Endothelial cell of umbilical vein (primary cell): ENCODE measurements around the gene RADIL.

ENCODE experiments used
- EZH2 ChIP-seq: IDR thresholded peaks from 2 replicates; pipeline ENCODE4 v1.6.1; 2012; ENCODE audit warnings: borderline replicate concordance, low read depth, mild to moderate bottlenecking, moderate library complexity, low read length, inconsistent platforms; ENCODE audit not compliant: severe bottlenecking
- FOS ChIP-seq: IDR thresholded peaks from 2 replicates; pipeline ENCODE4 v1.6.1; 2011; ENCODE audit warnings: mild to moderate bottlenecking, low read length, moderate library complexity, borderline replicate concordance; ENCODE audit not compliant: insufficient read depth
- JUN ChIP-seq: IDR thresholded peaks from 2 replicates; pipeline ENCODE4 v1.6.1; 2011; ENCODE audit warnings: borderline replicate concordance, low read depth; ENCODE audit not compliant: insufficient read length, insufficient read depth
- MYC ChIP-seq: IDR thresholded peaks from one replicate; pipeline ENCODE4 v1.6.1; 2011; ENCODE audit warnings: mild to moderate bottlenecking, low read depth, low read length
- POLR2A ChIP-seq: IDR thresholded peaks from 2 replicates; pipeline ENCODE4 v1.6.1; 2012; ENCODE audit warnings: low read depth, mild to moderate bottlenecking, control low read depth, low read length
- POLR2AphosphoS5 ChIP-seq: IDR thresholded peaks from 2 replicates; pipeline ENCODE4 v1.6.1; 2012; ENCODE audit warnings: low read depth, mild to moderate bottlenecking, control low read depth, low read length, moderate library complexity; ENCODE audit not compliant: insufficient read depth
- TF ChIP-seq, protein P1 (sequence below), 2 donors: IDR thresholded peaks; 1 replicate in 1 of 2; 2 replicates in 1 of 2; pipeline ENCODE4 v1.5.1; 2011; ENCODE audit warnings: low read length in 2 of 2, mild to moderate bottlenecking in 2 of 2, moderate library complexity in 2 of 2, control low read depth in 1 of 2, inconsistent platforms in 1 of 2, low read depth in 1 of 2; ENCODE audit not compliant: insufficient read depth in 1 of 2; ENCODE audit errors: extremely low read depth in 1 of 2
- TF ChIP-seq, protein P2 (sequence below): IDR thresholded peaks from 2 replicates; pipeline ENCODE4 v1.6.1; 2011; ENCODE audit not compliant: insufficient read depth, insufficient read length

DNA sequence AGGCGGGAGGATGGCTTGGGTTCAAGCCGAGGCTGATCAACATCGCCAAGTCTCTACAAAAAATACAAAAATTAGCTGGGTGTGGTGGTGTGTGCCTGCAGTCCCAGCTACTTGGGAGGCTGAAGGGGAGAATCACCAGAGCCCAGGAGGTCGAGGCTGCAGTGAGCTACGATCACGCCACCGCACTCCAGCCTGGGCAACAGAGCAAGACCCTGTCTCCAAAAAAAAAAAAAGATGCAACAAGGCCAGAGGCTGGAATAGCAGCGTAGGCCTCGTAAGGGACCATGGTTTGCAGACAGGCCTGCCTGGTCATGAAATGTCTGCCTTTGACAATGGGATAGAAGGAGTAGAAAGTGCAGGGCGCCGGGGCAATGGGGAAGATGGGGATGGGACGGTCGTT lies 41.7 kb downstream of the RADIL start:
- TF ChIP-seq, protein P1, sequence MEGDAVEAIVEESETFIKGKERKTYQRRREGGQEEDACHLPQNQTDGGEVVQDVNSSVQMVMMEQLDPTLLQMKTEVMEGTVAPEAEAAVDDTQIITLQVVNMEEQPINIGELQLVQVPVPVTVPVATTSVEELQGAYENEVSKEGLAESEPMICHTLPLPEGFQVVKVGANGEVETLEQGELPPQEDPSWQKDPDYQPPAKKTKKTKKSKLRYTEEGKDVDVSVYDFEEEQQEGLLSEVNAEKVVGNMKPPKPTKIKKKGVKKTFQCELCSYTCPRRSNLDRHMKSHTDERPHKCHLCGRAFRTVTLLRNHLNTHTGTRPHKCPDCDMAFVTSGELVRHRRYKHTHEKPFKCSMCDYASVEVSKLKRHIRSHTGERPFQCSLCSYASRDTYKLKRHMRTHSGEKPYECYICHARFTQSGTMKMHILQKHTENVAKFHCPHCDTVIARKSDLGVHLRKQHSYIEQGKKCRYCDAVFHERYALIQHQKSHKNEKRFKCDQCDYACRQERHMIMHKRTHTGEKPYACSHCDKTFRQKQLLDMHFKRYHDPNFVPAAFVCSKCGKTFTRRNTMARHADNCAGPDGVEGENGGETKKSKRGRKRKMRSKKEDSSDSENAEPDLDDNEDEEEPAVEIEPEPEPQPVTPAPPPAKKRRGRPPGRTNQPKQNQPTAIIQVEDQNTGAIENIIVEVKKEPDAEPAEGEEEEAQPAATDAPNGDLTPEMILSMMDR (IDR thresholded peaks at IDR 0.05; ENCODE audit: extremely low read depth in 1 of 2, insufficient read depth in 1 of 2, low read depth in 1 of 2, low read length in 2 of 2): no peak
- TF ChIP-seq POLR2A: no peak
- no peak for TF ChIP-seq EZH2
- no peak for TF ChIP-seq MYC
- TF ChIP-seq POLR2AphosphoS5: no peak
- TF ChIP-seq, protein P2, sequence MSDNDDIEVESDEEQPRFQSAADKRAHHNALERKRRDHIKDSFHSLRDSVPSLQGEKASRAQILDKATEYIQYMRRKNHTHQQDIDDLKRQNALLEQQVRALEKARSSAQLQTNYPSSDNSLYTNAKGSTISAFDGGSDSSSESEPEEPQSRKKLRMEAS: no peak
- no peak for TF ChIP-seq JUN
- no peak for TF ChIP-seq FOS
